NB4 (cell line): Measurements from ENCODE around the gene HS3ST6.

Experiments
- CTCF ChIP-seq: IDR thresholded peaks from one replicate; pipeline ENCODE4 v1.5.1; 2012; ENCODE audit warnings: low read depth, low read length
- MAX ChIP-seq: IDR thresholded peaks from 2 replicates; pipeline ENCODE4 v1.6.1; 2011; ENCODE audit warnings: low read depth, low read length
- POLR2A ChIP-seq: IDR thresholded peaks from 2 replicates; pipeline ENCODE4 v1.6.1; 2011; ENCODE audit warnings: mild to moderate bottlenecking; ENCODE audit not compliant: insufficient read length; ENCODE audit errors: extremely low read depth

- TF ChIP-seq CTCF (peak; percentile 18), POLR2A (no peak), MAX (no peak)
These were observed 23.2 kb upstream of the HS3ST6 start for GRCh38 chr16:1941162-1942046.
